ENCODE measurements around the gene TEX35.

The TEX35 gene

DNA sequence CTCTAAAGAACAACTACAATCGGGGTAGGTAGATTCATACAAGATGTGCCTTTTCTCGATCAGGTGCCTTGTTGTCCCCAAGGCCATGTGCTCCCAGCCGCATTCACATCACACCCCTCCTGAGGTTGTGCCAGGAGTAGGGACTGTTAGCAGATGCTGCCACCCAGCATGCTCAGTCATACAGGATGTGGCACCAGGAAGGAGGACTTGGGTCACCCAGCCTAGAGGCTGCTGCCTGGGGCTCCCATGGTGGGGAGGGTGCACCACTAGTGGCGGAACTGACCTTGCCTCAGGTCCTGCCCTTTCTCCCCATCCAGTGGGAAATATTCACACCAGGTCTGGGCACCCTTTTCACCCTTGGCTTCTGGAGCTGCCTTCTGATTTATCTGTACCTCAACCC is 8.3 kb downstream of the TEX35 start:
- H3K4me3 ChIP-seq (ENCODE audit: low read length), result no peak overlapping the region
- H3K27ac ChIP-seq (ENCODE audit: low read depth, low read length), result no peak overlapping the region
- H3K36me3 ChIP-seq (ENCODE audit: insufficient read depth, low read length), result no peaks in the 10 kb centered on the region
- H3K27me3 ChIP-seq (ENCODE audit: insufficient read depth, low read length), result no peaks in the 10 kb centered on the region
- no peaks in the 10 kb centered on the region for H3K4me1 ChIP-seq (ENCODE audit: insufficient read depth, low read length)
- H3K9ac ChIP-seq (ENCODE audit: low read depth, low read length), result no peak overlapping the region
- H3K9me3 ChIP-seq (ENCODE audit: insufficient read depth, low read depth, low read length), result no peaks in the 10 kb centered on the region
- WGBS, result 92% methylated on average over 4 of the region's 4 CpGs

DNA sequence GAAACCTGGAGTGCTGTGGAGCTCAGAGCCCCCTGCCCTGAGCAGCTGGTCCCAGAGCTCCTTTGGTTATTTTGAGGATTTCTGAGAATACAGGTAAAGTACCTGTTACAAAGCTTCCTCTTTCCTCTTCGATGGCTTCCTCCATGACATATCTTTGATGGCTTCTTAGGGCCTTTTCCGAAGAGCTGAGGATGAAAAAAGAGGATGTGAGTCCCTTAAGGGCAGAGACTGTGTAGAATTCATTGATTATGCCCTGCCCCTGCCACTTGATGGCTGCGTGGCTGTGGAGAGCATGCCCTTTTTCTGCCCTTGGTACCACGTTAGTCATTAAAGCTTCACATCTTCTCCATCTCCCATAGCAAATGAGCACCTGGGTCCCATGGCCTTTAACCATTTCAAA is 14.2 kb downstream of the TEX35 start:
- H3K27ac ChIP-seq (ENCODE audit: low read depth, low read length), result no peak overlapping the region
- no peak overlapping the region for H3K9ac ChIP-seq (ENCODE audit: low read depth, low read length)
- H3K27me3 ChIP-seq (ENCODE audit: insufficient read depth, low read length), result no peaks in the 10 kb centered on the region
- no peaks in the 10 kb centered on the region for H3K9me3 ChIP-seq (ENCODE audit: insufficient read depth, low read depth, low read length)
- 91% methylated on average over 4 of the region's 4 CpGs for WGBS
- no peaks in the 10 kb centered on the region for H3K36me3 ChIP-seq (ENCODE audit: insufficient read depth, low read length)
- no peaks in the 10 kb centered on the region; the same call in 1 of the 2 replicates for H3K4me1 ChIP-seq (ENCODE audit: insufficient read depth, low read length)
- no peak overlapping the region for H3K4me3 ChIP-seq (ENCODE audit: low read length)

GRCh38 chr1:178528228-178528952 is 15.5 kb downstream of the TEX35 start:
- 91% methylated on average over 10 of the region's 10 CpGs for WGBS

DNA sequence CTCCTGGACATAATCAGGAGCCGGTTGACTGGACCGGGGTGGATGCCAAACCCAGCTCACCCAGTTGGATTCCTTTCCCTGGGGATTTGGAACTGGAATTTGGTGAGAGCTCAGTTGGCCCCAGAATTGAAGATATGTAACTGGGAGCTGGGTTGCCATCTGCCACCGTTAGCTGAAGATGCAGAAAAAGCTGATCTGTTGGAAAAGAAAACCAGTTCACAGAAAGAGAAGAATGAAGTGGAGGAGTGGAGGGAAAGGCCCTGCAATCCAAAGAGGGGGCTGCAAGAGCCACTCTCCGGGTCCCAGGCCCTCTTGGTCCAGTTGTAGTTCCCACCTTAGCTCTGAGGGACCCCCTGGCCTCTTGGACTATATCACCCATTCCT is 16.0 kb downstream of the TEX35 start:
- H3K36me3 ChIP-seq (ENCODE audit: insufficient read depth, low read length), result no peaks in the 10 kb centered on the region
- no peak overlapping the region for H3K27ac ChIP-seq (ENCODE audit: low read depth, low read length)
- no peak overlapping the region for H3K9ac ChIP-seq (ENCODE audit: low read depth, low read length)
- no peaks in the 10 kb centered on the region for H3K27me3 ChIP-seq (ENCODE audit: insufficient read depth, low read length)
- WGBS, result 89% methylated on average over 4 of the region's 4 CpGs
- H3K4me1 ChIP-seq (ENCODE audit: insufficient read depth, low read length), result no peaks in the 10 kb centered on the region; the same call in 1 of the 2 replicates
- no peaks in the 10 kb centered on the region for H3K9me3 ChIP-seq (ENCODE audit: insufficient read depth, low read depth, low read length)
- H3K4me3 ChIP-seq (ENCODE audit: low read length), result no peak overlapping the region

More at GRCh38 chr1:178528228-178528952, 15.5 kb downstream of the TEX35 start:
- Histone ChIP-seq H3K27ac (ENCODE audit: low read depth, low read length) (no peak overlapping the region), H3K36me3 (ENCODE audit: insufficient read depth, low read length) (no peaks in the 10 kb centered on the region), H3K4me3 (ENCODE audit: low read length) (no peak overlapping the region), H3K9me3 (ENCODE audit: insufficient read depth, low read depth, low read length) (no peaks in the 10 kb centered on the region), H3K4me1 (ENCODE audit: insufficient read depth, low read length) (no peaks in the 10 kb centered on the region; the same call in 1 of the 2 replicates), H3K27me3 (ENCODE audit: insufficient read depth, low read length) (no peaks in the 10 kb centered on the region), H3K9ac (ENCODE audit: low read depth, low read length) (no peak overlapping the region)

DNA sequence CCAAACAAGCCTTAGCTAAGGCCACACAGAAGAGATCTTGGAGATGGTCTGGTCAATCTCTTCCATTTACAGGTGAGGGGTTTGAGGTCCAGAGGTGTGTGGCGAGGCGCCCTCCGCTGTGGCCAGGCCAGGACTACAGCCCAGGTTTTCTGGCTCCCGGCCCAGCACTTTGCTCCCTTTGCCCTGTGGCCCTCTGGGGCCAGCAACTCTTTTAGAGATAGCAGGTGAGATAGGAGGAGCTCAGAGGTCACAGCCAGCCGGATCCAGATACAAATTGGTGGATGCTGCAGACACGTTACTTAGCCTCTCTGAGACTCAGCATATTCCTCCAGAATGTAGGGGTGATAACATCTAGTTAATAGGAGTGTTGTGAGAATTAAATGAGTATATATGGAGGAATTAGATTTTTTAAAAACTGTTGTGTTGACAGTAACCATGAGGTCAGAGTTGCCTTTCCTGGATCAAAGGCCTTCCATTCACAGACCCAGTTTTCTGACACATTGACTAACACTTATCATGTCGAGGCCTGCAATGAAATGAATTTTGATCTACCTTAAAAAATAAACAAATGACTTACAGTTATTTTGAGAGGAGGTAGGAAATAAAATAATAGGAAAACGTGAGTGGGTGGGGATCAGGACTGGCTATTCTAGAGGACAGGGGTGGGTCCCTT is 16.6 kb downstream of the TEX35 start:
- H3K27ac ChIP-seq (ENCODE audit: low read depth, low read length), result no peak overlapping the region
- H3K27me3 ChIP-seq (ENCODE audit: insufficient read depth, low read length), result no peaks in the 10 kb centered on the region
- 86% methylated on average over 8 of the region's 8 CpGs for WGBS
- H3K36me3 ChIP-seq (ENCODE audit: insufficient read depth, low read length), result no peaks in the 10 kb centered on the region
- no peak overlapping the region for H3K9ac ChIP-seq (ENCODE audit: low read depth, low read length)
- H3K4me3 ChIP-seq (ENCODE audit: low read length), result no peak overlapping the region
- no peaks in the 10 kb centered on the region for H3K9me3 ChIP-seq (ENCODE audit: insufficient read depth, low read depth, low read length)
- no peaks in the 10 kb centered on the region; the same call in 1 of the 2 replicates for H3K4me1 ChIP-seq (ENCODE audit: insufficient read depth, low read length)

DNA sequence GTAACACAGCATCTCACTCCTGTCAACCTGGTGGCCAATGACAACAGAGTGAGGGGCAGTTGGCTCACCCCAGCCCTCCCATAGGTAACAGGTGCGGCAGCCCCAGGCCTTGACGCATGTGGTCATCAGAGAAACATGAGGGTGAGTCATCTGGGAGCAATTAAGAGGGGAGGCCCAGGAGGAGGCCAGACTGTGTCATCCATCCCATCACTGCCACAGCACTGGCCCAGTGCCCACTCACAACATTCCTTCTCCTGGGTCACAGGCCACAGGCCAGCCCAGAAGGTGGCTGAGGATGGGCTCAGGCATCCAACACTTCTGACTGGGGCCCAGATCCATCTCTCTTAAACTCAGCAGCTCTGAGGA is 17.1 kb downstream of the TEX35 start:
- Histone ChIP-seq H3K9ac (ENCODE audit: low read depth, low read length) (no peak overlapping the region), H3K27me3 (ENCODE audit: insufficient read depth, low read length) (no peaks in the 10 kb centered on the region), H3K4me1 (ENCODE audit: insufficient read depth, low read length) (no peaks in the 10 kb centered on the region; the same call in 1 of the 2 replicates), H3K36me3 (ENCODE audit: insufficient read depth, low read length) (no peaks in the 10 kb centered on the region), H3K27ac (ENCODE audit: low read depth, low read length) (no peak overlapping the region), H3K4me3 (ENCODE audit: low read length) (no peak overlapping the region), H3K9me3 (ENCODE audit: insufficient read depth, low read depth, low read length) (no peaks in the 10 kb centered on the region)
- 82% methylated on average over 2 of the region's 2 CpGs for WGBS

DNA sequence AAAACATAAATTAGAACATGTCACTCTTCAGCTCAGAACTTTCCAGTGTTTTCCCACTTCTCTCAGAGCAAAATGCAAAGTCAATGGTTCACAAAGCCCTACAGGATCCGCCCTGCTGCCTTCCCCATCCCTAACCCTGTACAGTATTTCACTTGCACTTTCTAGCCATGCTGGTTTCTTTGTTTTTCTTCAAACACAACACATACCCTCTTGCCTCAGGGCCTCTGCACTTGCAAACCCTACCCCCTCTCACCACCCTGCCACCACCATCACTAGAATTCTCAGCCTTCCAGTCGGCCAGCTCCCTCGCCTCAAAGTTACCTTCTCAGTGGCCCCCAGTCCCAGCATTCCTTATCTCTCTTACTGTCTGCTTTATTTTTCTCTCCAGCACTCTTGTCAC is 17.6 kb downstream of the TEX35 start:
- Histone ChIP-seq H3K36me3 (ENCODE audit: insufficient read depth, low read length) (no peaks in the 10 kb centered on the region), H3K9me3 (ENCODE audit: insufficient read depth, low read depth, low read length) (no peaks in the 10 kb centered on the region), H3K9ac (ENCODE audit: low read depth, low read length) (no peak overlapping the region), H3K4me3 (ENCODE audit: low read length) (no peak overlapping the region), H3K27me3 (ENCODE audit: insufficient read depth, low read length) (no peaks in the 10 kb centered on the region), H3K4me1 (ENCODE audit: insufficient read depth, low read length) (no peaks in the 10 kb centered on the region; the same call in 1 of the 2 replicates), H3K27ac (ENCODE audit: low read depth, low read length) (no peak overlapping the region)
- 85% methylated on average over 3 of the region's 3 CpGs for WGBS

GRCh38 chr1:178531887-178532286 is 19.0 kb downstream of the TEX35 start:
- 90% methylated on average over 10 of the region's 10 CpGs for WGBS
- Histone ChIP-seq H3K4me1 (ENCODE audit: insufficient read depth, low read length) (no peaks in the 10 kb centered on the region; the same call in 1 of the 2 replicates), H3K4me3 (ENCODE audit: low read length) (no peak overlapping the region)

GRCh38 chr1:178532392-178532791 is 19.5 kb downstream of the TEX35 start:
- H3K4me3 ChIP-seq (ENCODE audit: low read length), result no peak overlapping the region
- no peak overlapping the region for H3K27ac ChIP-seq (ENCODE audit: low read depth, low read length)
- 20% methylated on average over 13 of the region's 13 CpGs for WGBS
- H3K9ac ChIP-seq (ENCODE audit: low read depth, low read length), result no peak overlapping the region; the same call in 1 of the 2 replicates
- no peaks in the 10 kb centered on the region; the same call in 1 of the 2 replicates for H3K4me1 ChIP-seq (ENCODE audit: insufficient read depth, low read length)
- no peaks in the 10 kb centered on the region for H3K9me3 ChIP-seq (ENCODE audit: insufficient read depth, low read depth, low read length)
- H3K27me3 ChIP-seq (ENCODE audit: insufficient read depth, low read length), result no peaks in the 10 kb centered on the region
- H3K36me3 ChIP-seq (ENCODE audit: insufficient read depth, low read length), result no peaks in the 10 kb centered on the region

More at GRCh38 chr1:178531887-178532286, 19.0 kb downstream of the TEX35 start:
- H3K9me3 ChIP-seq (ENCODE audit: insufficient read depth, low read depth, low read length), result no peaks in the 10 kb centered on the region
- H3K36me3 ChIP-seq (ENCODE audit: insufficient read depth, low read length), result no peaks in the 10 kb centered on the region
- no peak overlapping the region for H3K9ac ChIP-seq (ENCODE audit: low read depth, low read length)
- no peak overlapping the region for H3K27ac ChIP-seq (ENCODE audit: low read depth, low read length)
- no peaks in the 10 kb centered on the region for H3K27me3 ChIP-seq (ENCODE audit: insufficient read depth, low read length)

DNA sequence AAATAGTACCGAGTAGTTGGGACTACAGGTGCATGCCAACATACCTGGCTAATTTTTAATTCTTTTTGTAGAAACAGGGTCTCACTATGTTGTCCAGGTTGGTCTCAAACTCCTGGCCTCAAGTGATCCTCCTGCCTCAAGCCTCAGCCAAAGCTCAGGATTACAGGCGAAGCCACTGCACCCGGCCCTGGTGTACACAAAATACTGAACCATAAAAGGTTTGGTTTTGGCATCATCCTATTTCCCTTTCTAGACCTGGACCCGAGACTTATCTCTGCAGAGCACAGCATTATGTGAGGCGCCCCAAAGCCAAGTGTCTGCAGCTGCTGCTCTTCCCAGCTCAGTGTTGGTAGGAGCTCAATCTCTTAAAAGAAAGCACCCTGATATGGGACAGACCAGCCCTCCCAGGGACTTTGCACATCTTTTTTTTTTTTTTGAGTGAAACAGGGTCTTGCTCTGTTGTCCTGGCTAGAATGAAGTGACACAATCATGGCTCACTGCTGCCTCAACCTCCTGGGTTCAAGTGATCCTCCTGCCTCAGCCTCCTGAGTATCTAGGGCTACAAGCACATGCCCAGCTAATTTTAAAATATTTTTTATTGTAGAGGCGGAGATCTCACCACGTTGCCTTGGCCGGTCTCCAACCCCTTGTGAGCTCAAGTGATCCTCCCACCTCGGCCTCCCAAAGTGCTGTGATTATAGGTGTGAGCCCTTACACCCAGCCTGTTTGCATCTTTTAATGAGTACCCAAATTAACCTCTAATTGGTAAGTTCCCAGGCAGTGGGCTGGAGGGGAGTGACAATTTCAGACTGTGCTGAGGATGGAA is 20.4 kb downstream of the TEX35 start:
- Histone ChIP-seq H3K36me3 (ENCODE audit: insufficient read depth, low read length) (no peaks in the 10 kb centered on the region), H3K9ac (ENCODE audit: low read depth, low read length) (no peak overlapping the region), H3K27ac (ENCODE audit: low read depth, low read length) (no peak overlapping the region), H3K4me3 (ENCODE audit: low read length) (no peak overlapping the region), H3K27me3 (ENCODE audit: insufficient read depth, low read length) (no peaks in the 10 kb centered on the region), H3K9me3 (ENCODE audit: insufficient read depth, low read depth, low read length) (no peaks in the 10 kb centered on the region), H3K4me1 (ENCODE audit: insufficient read depth, low read length) (no peaks in the 10 kb centered on the region; the same call in 1 of the 2 replicates)
- 93% methylated on average over 8 of the region's 9 CpGs for WGBS

Data from HUES64 (cell line).